SKM-1 (cell line): ENCODE results near the gene LRRC28.

Experiments
- DNase-seq: peaks from one replicate; lab custom pipeline; 2025; ENCODE audit not compliant: unreplicated experiment; lab: John Stamatoyannopoulos, UW

LRRC28 gene

DNA sequence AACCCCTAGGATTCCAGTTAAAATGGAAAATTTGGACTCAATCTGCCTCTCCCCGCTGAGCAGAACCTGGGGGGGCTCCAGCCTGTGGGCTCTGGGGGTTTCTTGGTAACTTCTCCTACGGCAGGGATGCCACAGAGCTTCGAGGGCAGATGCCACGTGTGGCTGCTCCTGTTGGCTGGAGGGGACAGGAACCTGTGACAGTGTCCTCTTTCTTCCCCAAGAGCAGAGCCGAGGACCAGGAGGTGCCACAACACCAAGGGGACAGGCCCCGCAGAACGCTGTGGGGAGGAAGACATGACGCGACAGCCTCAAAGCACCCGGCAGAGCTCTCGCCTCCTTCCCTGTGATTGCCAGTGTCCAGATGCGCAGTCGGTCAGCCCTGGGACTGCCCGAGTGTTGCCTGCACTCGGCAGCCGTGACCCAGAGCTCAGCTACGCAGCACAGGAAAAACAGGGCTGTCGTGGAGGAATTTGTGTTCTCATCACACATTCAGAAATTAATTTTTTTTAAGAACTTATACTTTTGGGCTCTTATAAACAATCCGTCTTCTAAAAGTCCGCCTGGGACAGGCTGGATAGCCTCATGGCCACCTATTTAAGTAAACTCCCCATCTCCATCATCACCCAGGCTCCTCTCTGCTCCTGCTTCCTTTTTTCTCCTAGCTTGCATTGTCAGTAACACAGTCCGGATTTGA is 182.6 kb downstream of the LRRC28 start:
- no peak for DNase-seq

DNA sequence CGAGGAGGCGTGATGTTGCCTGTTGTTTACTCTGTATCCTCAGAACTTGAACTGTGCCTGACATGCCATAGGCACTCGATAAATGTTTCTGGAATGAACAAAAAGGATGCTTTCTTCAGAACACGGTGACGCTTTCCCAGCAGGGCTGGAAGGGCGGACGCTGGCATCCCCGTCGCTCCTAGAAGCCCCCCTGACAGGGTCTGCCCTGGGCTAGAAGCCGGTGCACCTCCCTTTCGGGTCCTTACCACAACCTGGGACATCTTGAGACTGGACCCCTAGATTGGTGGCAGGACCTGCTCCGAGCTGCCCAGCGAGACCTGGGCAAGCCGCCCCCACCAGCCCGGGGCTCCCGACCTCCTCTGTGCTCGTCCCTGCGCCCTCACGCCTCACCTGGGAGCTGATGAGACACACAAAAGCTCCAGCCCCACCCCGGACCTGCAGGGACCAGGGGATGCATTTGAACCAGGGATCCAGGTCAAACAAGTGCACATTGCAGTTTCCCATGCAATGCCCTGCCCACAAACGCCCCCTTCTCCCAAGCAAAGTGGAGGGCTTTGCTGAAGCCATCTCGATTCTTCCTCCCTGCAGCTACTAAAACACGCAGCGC is 183.3 kb downstream of the LRRC28 start:
- no peak for DNase-seq

DNA sequence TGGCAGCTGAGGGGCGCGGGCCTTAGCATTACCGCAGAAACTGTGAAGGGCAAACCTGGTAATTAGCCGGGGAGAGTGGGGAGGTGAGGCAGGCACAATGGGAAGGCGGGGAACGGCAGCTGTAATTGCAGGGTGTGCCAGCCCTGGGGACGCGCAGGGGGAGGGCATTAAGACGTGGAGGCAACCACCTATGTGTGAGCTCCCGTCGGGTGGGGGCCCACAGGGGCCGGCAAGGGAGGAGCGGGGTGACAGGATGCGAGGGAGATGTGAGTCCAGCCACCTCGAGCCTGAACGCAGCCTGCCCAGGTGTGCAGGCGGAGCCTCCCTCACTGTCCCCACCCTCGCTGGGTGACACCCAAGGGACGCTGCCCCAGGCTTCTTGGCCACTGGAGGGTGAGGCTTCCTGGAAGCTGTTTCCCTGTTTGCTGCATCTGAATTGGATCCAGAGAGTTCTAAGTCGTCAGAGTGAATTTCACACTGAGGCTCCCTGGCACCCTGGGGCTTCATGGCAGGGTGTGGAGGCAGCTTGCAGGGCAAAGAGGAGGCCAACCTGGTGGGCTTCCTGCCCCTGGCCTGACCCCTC is 183.9 kb downstream of the LRRC28 start:
- no peak for DNase-seq

DNA sequence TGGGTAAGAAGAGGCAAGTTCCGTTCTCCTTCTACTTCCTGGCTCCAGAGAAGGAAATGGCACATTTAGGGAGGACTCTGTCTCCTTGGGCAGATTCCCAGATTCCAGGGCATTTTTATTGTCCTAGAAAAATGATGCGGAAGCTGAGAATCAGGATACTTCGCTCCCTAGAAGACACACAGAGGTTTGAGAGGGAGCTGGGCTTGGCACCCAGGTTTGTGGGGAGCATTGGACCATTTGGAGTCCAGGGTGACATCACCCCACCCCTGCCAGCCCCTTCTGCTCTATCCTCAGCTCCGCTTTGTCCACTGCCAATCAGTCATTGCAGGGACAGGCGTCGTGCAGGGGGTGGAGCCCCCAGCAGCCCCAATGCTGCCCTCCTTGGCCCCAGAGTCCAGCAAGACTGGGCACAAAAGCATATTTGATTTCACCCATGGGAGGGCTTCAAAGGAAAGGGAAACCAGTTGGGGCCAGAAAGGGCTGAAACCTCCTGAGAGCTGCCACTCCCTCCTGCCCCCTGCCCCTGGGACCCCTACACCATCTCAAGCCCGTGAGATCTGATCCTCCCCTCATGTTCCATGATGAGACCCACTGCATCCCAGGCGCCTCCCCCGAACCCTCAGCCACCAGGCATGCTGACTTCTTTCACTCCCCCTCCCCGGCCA is 184.7 kb downstream of the LRRC28 start:
- no peak for DNase-seq

DNA sequence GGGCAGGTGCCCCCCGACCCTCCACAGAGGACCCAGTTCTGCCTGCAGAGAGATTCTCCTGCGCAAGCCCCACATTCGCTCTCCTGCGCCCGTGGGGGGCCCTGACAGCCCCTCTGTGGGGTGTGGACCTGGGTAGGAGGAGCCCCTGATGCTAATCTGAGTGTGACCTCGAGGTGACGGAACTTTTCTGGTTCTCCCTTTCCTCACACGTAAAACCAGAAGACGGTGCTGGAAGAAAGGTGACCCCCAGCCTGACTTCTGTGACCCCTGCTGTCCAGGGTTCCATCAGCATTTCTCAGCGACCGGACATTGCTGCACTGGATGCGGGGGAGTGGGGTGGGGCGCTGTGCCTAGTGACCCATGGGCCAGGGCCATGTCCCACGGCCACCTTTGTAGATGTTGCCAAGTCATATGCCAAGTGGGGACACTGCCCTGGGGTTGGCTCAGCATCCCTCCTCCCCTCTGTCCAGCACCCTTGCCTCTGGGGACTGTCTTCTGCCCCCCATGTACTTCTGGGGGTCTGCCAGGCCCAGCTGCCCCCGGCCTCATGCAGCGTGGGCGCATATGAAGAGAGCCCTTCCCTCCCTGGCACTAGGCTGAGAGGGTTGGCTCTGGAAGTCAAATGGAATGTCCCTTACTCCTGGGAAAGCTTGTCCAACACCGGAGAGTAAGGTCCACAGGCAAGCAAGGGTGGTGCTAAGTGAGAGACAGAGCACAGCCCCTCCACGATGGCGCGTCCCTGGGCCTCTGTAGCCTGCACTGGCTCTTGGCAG is 185.4 kb downstream of the LRRC28 start:
- no peak for DNase-seq

DNA sequence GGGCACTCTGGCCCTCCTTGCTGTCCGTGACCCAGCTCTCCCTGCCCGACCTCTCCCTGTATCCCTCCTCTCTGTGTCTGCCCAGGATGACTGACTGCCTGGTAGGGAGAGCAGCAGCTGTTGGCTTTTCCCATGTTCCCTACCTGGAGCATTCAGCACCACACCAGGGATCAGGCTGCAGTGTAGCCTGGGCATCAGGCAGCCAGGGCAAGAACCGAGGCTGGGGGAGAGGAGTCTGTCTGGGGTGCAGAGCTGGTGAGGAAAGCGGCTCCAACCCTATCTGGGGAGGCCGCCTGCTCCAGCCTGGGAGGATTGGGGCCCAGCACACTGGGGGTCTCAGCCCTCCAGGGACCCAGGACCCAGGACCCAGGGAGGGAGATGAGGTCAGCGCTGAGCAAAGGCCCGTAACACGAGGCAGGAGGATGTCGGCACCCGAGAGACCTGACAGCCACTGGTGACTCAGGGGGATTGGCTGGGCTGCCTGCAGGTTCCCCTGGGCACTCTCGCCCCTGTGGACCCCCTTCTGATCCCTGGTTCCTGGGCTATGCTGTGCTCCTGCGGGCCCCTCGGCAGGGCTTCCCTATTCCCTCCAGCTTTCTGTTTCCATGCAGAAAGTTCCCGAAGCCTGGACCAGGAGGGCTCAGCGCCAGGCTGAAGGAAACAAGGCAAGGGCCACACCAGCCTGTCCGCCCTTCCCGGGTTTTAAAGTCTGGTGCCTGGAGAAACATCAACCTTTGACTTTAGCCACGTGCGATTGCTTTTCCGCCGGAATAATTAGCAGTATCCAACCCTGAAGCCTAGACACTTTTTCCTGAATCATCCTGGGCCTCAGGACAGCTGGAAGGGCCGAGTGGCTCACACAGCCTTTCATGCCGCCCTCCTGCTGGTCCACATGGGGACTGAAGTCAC is 186.3 kb downstream of the LRRC28 start:
- DNase-seq: no peak

DNA sequence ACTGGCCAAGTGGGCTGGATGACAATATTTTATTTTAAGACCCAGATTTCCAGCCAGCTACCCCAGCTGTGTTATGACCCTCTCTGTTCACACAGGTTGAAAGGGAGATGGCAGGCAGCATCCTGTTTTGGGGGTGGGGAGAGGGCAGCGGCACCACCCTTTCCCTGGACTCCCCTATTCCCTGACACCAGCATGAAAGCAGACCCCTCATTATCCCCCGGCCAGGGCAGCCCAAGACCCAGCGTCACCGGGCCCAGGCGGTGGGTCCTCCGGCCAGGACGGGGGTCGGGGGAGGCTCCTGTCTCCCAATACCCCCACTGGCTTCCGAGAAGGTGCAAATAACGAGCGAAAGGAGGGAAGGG is 186.9 kb downstream of the LRRC28 start:
- DNase-seq: no peak

DNA sequence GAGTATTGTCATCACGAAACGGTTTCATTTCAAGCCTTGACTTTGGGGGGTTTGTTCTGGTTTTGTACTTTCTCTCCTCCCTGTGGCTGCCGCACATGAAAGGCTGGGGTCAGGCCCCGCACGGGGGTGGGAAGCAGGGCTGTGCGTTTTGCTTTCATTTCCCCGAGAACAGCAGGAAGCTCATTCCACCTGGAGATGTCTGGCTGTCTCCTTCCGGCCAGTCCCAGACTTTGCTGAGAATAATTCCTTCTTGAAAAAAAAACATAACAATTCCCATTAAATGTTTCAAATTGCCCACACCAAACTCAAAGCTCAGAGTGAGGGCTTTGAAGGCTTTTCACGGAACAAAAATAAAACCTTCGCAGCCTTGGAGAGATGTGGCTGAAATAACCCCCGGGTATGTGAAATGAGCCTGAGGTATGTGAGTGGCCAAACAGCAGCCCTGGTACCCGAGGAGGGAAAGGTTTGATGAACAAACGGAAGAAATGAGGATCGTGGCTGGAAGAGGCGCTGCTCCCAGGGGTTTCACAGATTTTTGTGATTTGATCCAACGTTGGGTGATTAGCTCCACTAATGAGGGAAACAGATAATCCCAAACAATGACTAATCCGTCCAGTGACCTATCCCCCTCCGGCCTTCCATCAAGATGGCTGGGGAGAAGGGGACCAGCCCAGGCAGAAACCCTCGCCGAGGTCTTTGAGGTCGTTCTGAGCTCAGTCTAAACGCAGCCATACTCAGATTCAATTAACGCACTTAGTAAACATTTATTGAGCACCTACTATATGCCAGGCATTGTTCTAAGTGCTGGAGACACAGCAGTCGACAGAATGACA is 187.6 kb downstream of the LRRC28 start:
- no peak for DNase-seq

DNA sequence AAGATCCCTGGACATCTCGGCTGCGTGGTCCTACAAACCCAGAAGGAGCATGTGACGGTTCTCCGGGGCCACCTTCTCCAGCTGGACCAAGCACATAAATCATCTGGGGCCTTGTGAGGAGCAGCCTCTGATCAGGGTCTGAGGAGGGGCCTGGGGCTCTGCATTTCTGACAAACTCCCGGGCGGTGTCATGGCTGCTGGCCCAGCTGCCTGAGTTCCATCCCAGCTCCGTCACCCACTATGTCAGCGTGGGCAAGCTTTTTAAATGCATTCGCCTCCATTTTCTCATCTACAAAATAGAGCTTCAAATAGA is 188.2 kb downstream of the LRRC28 start:
- DNase-seq: no peak

DNA sequence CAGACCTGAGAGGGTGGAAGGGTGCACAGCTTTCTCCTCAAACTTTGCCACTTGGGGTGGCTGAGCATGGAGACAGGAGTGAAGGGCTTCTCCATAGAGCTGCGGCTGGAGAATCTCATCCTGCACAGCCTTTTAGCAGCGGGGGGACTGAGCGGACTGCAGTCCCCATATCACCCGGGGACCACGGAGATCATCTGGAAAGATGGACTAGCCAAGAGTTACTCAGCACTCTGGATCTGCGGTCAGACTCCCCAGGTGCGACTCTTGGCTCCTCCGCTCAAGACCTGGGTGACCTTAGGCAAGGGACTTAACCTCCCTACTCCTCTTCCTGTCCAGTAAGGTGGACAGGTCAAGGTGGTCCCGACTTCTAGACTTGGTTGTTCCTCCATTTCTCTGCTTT is 188.7 kb downstream of the LRRC28 start:
- no peak for DNase-seq
